B cell (primary cell): ENCODE results near the gene FTO. TPM values are rescaled to one million over a fixed set of nuclear protein-coding genes. Genes with fewer than 3 reads are reported as not detected.
"Not testable (repeated sequence)": the region's sequence is repeated elsewhere in the genome, so short reads cannot be mapped to it uniquely, and the experiment has no call there.

Source experiments
- ATAC-seq: fragments of 200-7000 bp; cut with Tn5 transposase; one replicate; pipeline ENCODE4 v1.10.0; 2021; ENCODE audit warnings: low read depth, mild to moderate bottlenecking, moderate number of reproducible peaks, moderate library complexity
- CTCF ChIA-PET: fragments of 350-600 bp; sonication (Branson Sonifier 250); formaldehyde crosslinking; loops from one replicate; lab custom pipeline; 2021; ENCODE audit warnings: antibody characterized with exemption, inconsistent platforms; lab: Charles Lee
- POLR2A ChIA-PET: fragments of 350-600 bp; sonication (Branson Sonifier 250); formaldehyde crosslinking; loops from one replicate; lab custom pipeline; 2021; ENCODE audit warnings: antibody characterized with exemption; lab: Charles Lee
- DNase-seq: peaks from one replicate; pipeline ENCODE4 v3.0.0; 2013
- H2AFZ ChIP-seq: 2 replicates; pipeline ENCODE4 v1.6.1; 2012; ENCODE audit warnings: mild to moderate bottlenecking, low read depth, low read length; ENCODE audit not compliant: insufficient read depth, poor library complexity, severe bottlenecking
- H3K27ac ChIP-seq, 2 donors: 1 replicate in 1 of 2; 2 replicates in 1 of 2; pipeline ENCODE4 v1.5.1; 2012 to 2013; ENCODE audit warnings: low read length in 2 of 2, mild to moderate bottlenecking in 2 of 2, moderate library complexity in 1 of 2
- H3K27me3 ChIP-seq, 4 experiments: fragments of 200-600 bp in 1 of 4; sonication (generic) in 1 of 4; replicated peaks in 1 of 4; 1 replicate in 2 of 4; 2 replicates in 2 of 4; pipeline versions ENCODE4 v1.6.1 to v1.7.0; 2013 to 2016; ENCODE audit warnings: low read length in 3 of 4, mild to moderate bottlenecking in 2 of 4, mixed read lengths in 1 of 4, moderate library complexity in 1 of 4; ENCODE audit not compliant: insufficient read depth in 4 of 4, control insufficient read depth in 3 of 4; ENCODE audit errors: control extremely low read depth in 1 of 4
- H3K36me3 ChIP-seq, 2 experiments: replicated peaks in 1 of 2; 1 replicate in 1 of 2; 2 replicates in 1 of 2; pipeline versions ENCODE4 v1.6.1 to v1.7.1; 2013; ENCODE audit warnings: low read length in 1 of 2; ENCODE audit not compliant: insufficient read depth in 2 of 2, control insufficient read depth in 1 of 2; ENCODE audit errors: control extremely low read depth in 1 of 2, extremely low read depth in 1 of 2
- H3K4me1 ChIP-seq, 2 donors: fragments of 200-600 bp in 1 of 2; sonication (generic) in 1 of 2; 1 replicate in 1 of 2; 2 replicates in 1 of 2; pipeline versions ENCODE4 v1.5.1 to v1.6.1; 2013 to 2017; ENCODE audit warnings: low read length in 2 of 2; ENCODE audit not compliant: control insufficient read depth in 2 of 2, insufficient read depth in 2 of 2
- H3K4me2 ChIP-seq: replicated peaks from 2 replicates; pipeline ENCODE3; 2012; ENCODE audit warnings: mild to moderate bottlenecking, low read depth, low read length; ENCODE audit not compliant: poor library complexity, severe bottlenecking
- H3K4me3 ChIP-seq, 5 experiments: fragments of 200-600 bp in 1 of 5; sonication (generic) in 1 of 5; 1 replicate in 3 of 5; 2 replicates in 2 of 5; pipeline versions ENCODE4 v1.5.1 to v1.7.0; 2011 to 2016; ENCODE audit warnings: low read length in 4 of 5, mild to moderate bottlenecking in 4 of 5, low read depth in 2 of 5, control low read depth in 1 of 5, moderate library complexity in 1 of 5; ENCODE audit not compliant: insufficient read depth in 1 of 5; ENCODE audit errors: control extremely low read depth in 1 of 5, extremely low read depth in 1 of 5
- H3K79me2 ChIP-seq: fragments of 200-600 bp; sonication (generic); one replicate; pipeline ENCODE4 v1.6.0; 2016; ENCODE audit warnings: low read length; ENCODE audit not compliant: control insufficient read depth, insufficient read depth
- H3K9ac ChIP-seq: fragments of 200-600 bp; sonication (generic); 2 replicates; pipeline ENCODE4 v1.6.1; 2017; ENCODE audit warnings: mild to moderate bottlenecking, low read length, moderate library complexity
- H3K9me3 ChIP-seq, 3 donors: one replicate each; pipeline versions ENCODE4 v1.6.1 to v1.7.1; 2013; ENCODE audit warnings: low read length in 2 of 3; ENCODE audit not compliant: control insufficient read depth in 2 of 3, insufficient read depth in 1 of 3; ENCODE audit errors: control extremely low read depth in 1 of 3
- H4K20me1 ChIP-seq: 2 replicates; pipeline ENCODE4 v1.6.0; 2012; ENCODE audit warnings: mild to moderate bottlenecking, low read length; ENCODE audit not compliant: insufficient read depth, control insufficient read depth, poor library complexity, severe bottlenecking
- H3K27ac Mint-ChIP-seq: one replicate; pipeline ENCODE4 v1.8.0; 2021; ENCODE audit warnings: mixed read lengths
- H3K27me3 Mint-ChIP-seq: one replicate; pipeline ENCODE4 v1.8.0; 2021; ENCODE audit warnings: mixed read lengths
- H3K4me1 Mint-ChIP-seq: one replicate; pipeline ENCODE4 v1.8.0; 2021; ENCODE audit warnings: mixed read lengths
- H3K4me3 Mint-ChIP-seq: one replicate; pipeline ENCODE4 v1.8.0; 2021; ENCODE audit warnings: mixed read lengths
- H3K9me3 Mint-ChIP-seq: one replicate; pipeline ENCODE4 v1.8.0; 2022; ENCODE audit warnings: mixed read lengths; ENCODE audit not compliant: insufficient read depth
- CTCF ChIP-seq: fragments of 200-600 bp; IDR thresholded peaks from one replicate; pipeline ENCODE4 v1.8.0; 2022; ENCODE audit warnings: antibody characterized with exemption, mild to moderate bottlenecking
- EZH2 ChIP-seq: IDR thresholded peaks from 2 replicates; pipeline ENCODE4 v1.6.1; 2012; ENCODE audit warnings: borderline replicate concordance, low read depth, mild to moderate bottlenecking, moderate library complexity, low read length; ENCODE audit not compliant: insufficient read depth, poor library complexity, severe bottlenecking
- WGBS: methylation state at CpG from one replicate; pipeline ENCODE4 v1.1.5; 2013; ENCODE audit warnings: missing lambda C conversion rate; ENCODE audit not compliant: insufficient coverage; 5-methylcytosine and 5-hydroxymethylcytosine counted together
- intact Hi-C: fragments of 100-400 bp; cut with micrococcal nuclease; formaldehyde crosslinking; loops from one replicate; pipeline ENCODE4 v1.10.0; 2022
- polyA plus RNA-seq: library from polyadenylated mRNA; depleted of rRNA; stranded (reverse); fragments of >200 nt; gene quantifications from 2 replicates; pipeline ENCODE4 v1.2.3, GENCODE V29; 2012
- total RNA-seq, 2 donors: library from RNA; stranded (reverse); fragments of 120-200 nt in 1 of 2; gene quantifications; 1 replicate in 1 of 2; 2 replicates in 1 of 2; pipeline versions ENCODE4 v1.2.3 to v1.2.4, GENCODE V29; 2013 to 2022

Gene FTO
- total and polyA plus RNA-seq, 2 donors (not counting 1 experiment from before 2014, with no cell fraction given): 26.5 to 68.5 TPM

- CTCF ChIA-PET: no interaction called here
- H3K4me3 Mint-ChIP-seq: no peak overlapping the region
Measured at GRCh38 chr16:53693320-53693719, 10.6 kb upstream of the FTO start.

GRCh38 chr16:53695070-53695469 lies 8.9 kb upstream of the FTO start:
- Mint-ChIP-seq H3K9me3 (no peaks in the 10 kb centered on the region), H3K4me1 (no peaks in the 10 kb centered on the region), H3K27me3 (no peaks in the 10 kb centered on the region), H3K27ac (no peak overlapping the region), H3K4me3 (no peak overlapping the region)
- no CpG with 5 or more reads among the region's 1 CpG for WGBS
- intact Hi-C loops: no loop called here
- Histone ChIP-seq H3K4me1 (no peaks in the 10 kb centered on the region), H3K36me3 (no peaks in the 10 kb centered on the region), H3K27ac (no peak overlapping the region), H2AFZ (no peak overlapping the region), H3K9me3 (peaks cover 0 to 3% (median 0%) of the 10 kb centered on the region in 3 donors), H3K27me3 (no peaks in the 10 kb centered on the region), H3K4me3 (no peak overlapping the region), H4K20me1 (no peaks in the 10 kb centered on the region), H3K79me2 (no peaks in the 10 kb centered on the region), H3K4me2 (no peak overlapping the region), H3K9ac (no peak overlapping the region)
- ChIA-PET CTCF (no interaction called here), POLR2A (no interaction called here)
- no peak for DNase-seq
- TF ChIP-seq CTCF (no peak), EZH2 (no peak)
- no peak for ATAC-seq

More at GRCh38 chr16:53693320-53693719, 10.6 kb upstream of the FTO start:
- no peak overlapping the region for H3K27ac Mint-ChIP-seq
- H3K9me3 ChIP-seq: peaks cover 0 to 3% (median 0%) of the 10 kb centered on the region in 3 donors
- ATAC-seq (no peak), DNase-seq (no peak)
- no peak for TF ChIP-seq CTCF
- TF ChIP-seq EZH2: no peak
- POLR2A ChIA-PET: no interaction called here
- no peak overlapping the region for H3K27ac ChIP-seq
- intact Hi-C loops: no loop called here
- H3K27me3 ChIP-seq: no peaks in the 10 kb centered on the region
- H2AFZ ChIP-seq: no peak overlapping the region
- no peaks in the 10 kb centered on the region for H3K79me2 ChIP-seq
- WGBS: 86% methylated on average over 1 of the region's 5 CpGs
- H3K36me3 ChIP-seq: no peaks in the 10 kb centered on the region
- no peaks in the 10 kb centered on the region for H3K9me3 Mint-ChIP-seq
- no peaks in the 10 kb centered on the region for H4K20me1 ChIP-seq
- no peak overlapping the region for H3K4me3 ChIP-seq
- no peaks in the 10 kb centered on the region for H3K4me1 Mint-ChIP-seq
- no peaks in the 10 kb centered on the region for H3K4me1 ChIP-seq
- H3K4me2 ChIP-seq: no peak overlapping the region
- H3K9ac ChIP-seq: no peak overlapping the region
- H3K27me3 Mint-ChIP-seq: no peaks in the 10 kb centered on the region

- ATAC-seq, H3K27ac ChIP-seq, H3K4me2 ChIP-seq, CTCF ChIA-PET, H3K4me3 ChIP-seq, H3K79me2 ChIP-seq, H3K36me3 ChIP-seq, intact Hi-C loops, H3K27me3 Mint-ChIP-seq, H3K9me3 Mint-ChIP-seq, H3K4me1 ChIP-seq, H3K4me1 Mint-ChIP-seq, H3K4me3 Mint-ChIP-seq, H4K20me1 ChIP-seq, H3K9me3 ChIP-seq, H2AFZ ChIP-seq, H3K27ac Mint-ChIP-seq, POLR2A ChIA-PET, H3K9ac ChIP-seq, H3K27me3 ChIP-seq, DNase-seq: not testable (repeated sequence)
- WGBS: 100% methylated on average over 7 of the region's 31 CpGs
Measured at GRCh38 chr16:53698271-53698670, 5.7 kb upstream of the FTO start.
